Femur (tissue), 1 donor: Measurements from ENCODE around the gene ILF2.
"Not testable (repeated sequence)": the region's sequence is repeated elsewhere in the genome, so short reads cannot be mapped to it uniquely, and the experiment has no call there.

Source experiments
- DNase-seq: peaks from one replicate; pipeline ENCODE4 v3.0.0-alpha.2; 2017

Gene ILF2

GRCh38 chr1:153670859-153671627 lies at the start of gene ILF2:
ILF2 (minus strand) TSS chr1:153670993; CDS start chr1:153670922, 71 bp downstream.
- peak; percentile 99 for DNase-seq

- DNase-seq = no peak
These were observed 46.5 kb upstream of the ILF2 start for GRCh38 chr1:153717330-153717729.

- not testable (repeated sequence) for DNase-seq
These were observed 45.4 kb upstream of the ILF2 start for GRCh38 chr1:153716211-153716610.

GRCh38 chr1:153711026-153711425 lies 40.2 kb upstream of the ILF2 start:
- no peak for DNase-seq

GRCh38 chr1:153705484-153705883 lies 34.7 kb upstream of the ILF2 start:
- no peak for DNase-seq

GRCh38 chr1:153699768-153700167 lies 29.0 kb upstream of the ILF2 start:
- no peak for DNase-seq

GRCh38 chr1:153698923-153699714 lies 28.3 kb upstream of the ILF2 start:
- DNase-seq = no peak

- peak; percentile 78 for DNase-seq
These were observed 27.5 kb upstream of the ILF2 start for GRCh38 chr1:153698020-153698922.

- peak; percentile 36 for DNase-seq
These were observed 26.6 kb upstream of the ILF2 start for GRCh38 chr1:153697191-153698019.

GRCh38 chr1:153696741-153697140 lies 25.9 kb upstream of the ILF2 start:
- DNase-seq = no peak

GRCh38 chr1:153693466-153693865 lies 22.7 kb upstream of the ILF2 start:
- no peak for DNase-seq

GRCh38 chr1:153688736-153689328 lies 18.0 kb upstream of the ILF2 start:
- no peak for DNase-seq

- DNase-seq = no peak
These were observed 17.5 kb upstream of the ILF2 start for GRCh38 chr1:153688276-153688675.

GRCh38 chr1:153687346-153688125 lies 16.7 kb upstream of the ILF2 start:
- no peak for DNase-seq

GRCh38 chr1:153685544-153686340 lies 14.9 kb upstream of the ILF2 start:
- no peak for DNase-seq

- DNase-seq = no peak
These were observed 14.1 kb upstream of the ILF2 start for GRCh38 chr1:153684892-153685291.

GRCh38 chr1:153683854-153684253 lies 13.1 kb upstream of the ILF2 start:
- no peak for DNase-seq

GRCh38 chr1:153682730-153683129 lies 11.9 kb upstream of the ILF2 start:
- DNase-seq = no peak

GRCh38 chr1:153680120-153680403 lies 9.3 kb upstream of the ILF2 start:
- no peak for DNase-seq
